Panc1 (cell line): ENCODE results near the gene GPRIN1. TPM values are rescaled to one million over a fixed set of nuclear protein-coding genes. Genes with fewer than 3 reads are reported as not detected.

Experiments used
- ATAC-seq: fragments of 200-7000 bp; cut with Tn5 transposase; 2 replicates; pipeline ENCODE4 v1.9.1; 2020; ENCODE audit warnings: mild to moderate bottlenecking, moderate library complexity
- BruUV-seq: library from RNA; stranded (reverse); fragments of 400-500 nt; replicated peaks from 2 replicates; lab custom pipeline; 2021; lab: Mats Ljungman, UMichigan
- CTCF ChIA-PET: fragments of 300-600 bp; sonication (Branson Sonifier 250); formaldehyde crosslinking; loops from one replicate; lab custom pipeline; 2022; ENCODE audit warnings: antibody characterized with exemption; lab: Charles Lee
- POLR2A ChIA-PET: fragments of 300-600 bp; sonication (Branson Sonifier 250); formaldehyde crosslinking; loops from one replicate; lab custom pipeline; 2022; ENCODE audit warnings: antibody characterized with exemption; lab: Charles Lee
- DNase-seq: peaks from one replicate; pipeline ENCODE4 v3.0.0-alpha.2; 2010; ENCODE audit warnings: low read depth, low spot score
- H3K27ac ChIP-seq: 2 replicates; pipeline ENCODE4 v1.5.1; 2011; ENCODE audit warnings: mild to moderate bottlenecking, low read length, inconsistent platforms
- H3K27me3 ChIP-seq: fragments of 200-500 bp; sonication (Bioruptor generic); 2 replicates; pipeline ENCODE4 v1.6.0; 2014; ENCODE audit warnings: low read length, inconsistent platforms; ENCODE audit not compliant: control insufficient read depth, insufficient read depth
- H3K36me3 ChIP-seq: fragments of 200-500 bp; sonication (Bioruptor generic); 2 replicates; pipeline ENCODE4 v1.5.1; 2014; ENCODE audit warnings: inconsistent platforms, mild to moderate bottlenecking, low read length, moderate library complexity; ENCODE audit not compliant: control insufficient read depth, insufficient read depth
- H3K4me1 ChIP-seq: 2 replicates; pipeline ENCODE4 v1.5.1; 2011; ENCODE audit warnings: inconsistent platforms, mild to moderate bottlenecking, low read length, moderate library complexity; ENCODE audit not compliant: control insufficient read depth, insufficient read depth
- H3K4me3 ChIP-seq, 2 experiments: 2 replicates each; pipeline ENCODE4 v1.5.1; 2011 to 2012; ENCODE audit warnings: low read depth in 2 of 2, low read length in 2 of 2, mild to moderate bottlenecking in 2 of 2, inconsistent platforms in 1 of 2, moderate library complexity in 1 of 2
- H3K9me3 ChIP-seq: fragments of 200-500 bp; sonication (Bioruptor generic); 2 replicates; pipeline ENCODE4 v1.5.1; 2014; ENCODE audit warnings: low read depth, mild to moderate bottlenecking, inconsistent platforms, low read length, moderate library complexity; ENCODE audit not compliant: control insufficient read depth, insufficient read depth
- CTCF ChIP-seq: fragments of 450-650 bp; IDR thresholded peaks from 2 replicates; pipeline ENCODE4 v1.5.1; 2017; ENCODE audit warnings: mild to moderate bottlenecking
- POLR2AphosphoS5 ChIP-seq: IDR thresholded peaks from 2 replicates; pipeline ENCODE4 v1.6.1; 2012; ENCODE audit warnings: mild to moderate bottlenecking, low read depth, low read length, moderate library complexity
- REST ChIP-seq, 2 experiments: IDR thresholded peaks; 2 replicates each; pipeline ENCODE4 v1.6.1; 2011 to 2012; ENCODE audit warnings: low read depth in 2 of 2, control low read depth in 1 of 2, low read length in 1 of 2, mild to moderate bottlenecking in 1 of 2, moderate library complexity in 1 of 2; ENCODE audit not compliant: insufficient read depth in 1 of 2
- SIN3A ChIP-seq: IDR thresholded peaks from 2 replicates; pipeline ENCODE4 v1.6.1; 2012; ENCODE audit warnings: low read depth, mild to moderate bottlenecking, low read length, moderate library complexity, borderline replicate concordance; ENCODE audit not compliant: insufficient read depth
- TCF7L2 ChIP-seq: IDR thresholded peaks from 2 replicates; pipeline ENCODE4 v1.6.1; 2011; ENCODE audit warnings: mild to moderate bottlenecking, low read depth, low read length, inconsistent platforms
- in situ Hi-C: cut with HindIII; loops from 2 replicates; pipeline ENCODE4 v1.10.0; 2016; ENCODE audit warnings: low sequenced_read_pairs, low pct_unique_long_range_greater_than_20kb
- intact Hi-C: fragments of 100-400 bp; cut with micrococcal nuclease; formaldehyde crosslinking; loops from one replicate; pipeline ENCODE4 v1.10.0; 2022; ENCODE audit not compliant: unreplicated experiment
- total RNA-seq: library from RNA; stranded (reverse); gene quantifications from one replicate; pipeline ENCODE4 v1.2.1, GENCODE V29; 2021; ENCODE audit not compliant: unreplicated experiment

The GPRIN1 gene
- total RNA-seq, 1 experiment from 2014 or later: 18.9 TPM

- H3K36me3 ChIP-seq: no peaks in the 10 kb centered on the region
- DNase-seq: no peak
- H3K4me1 ChIP-seq: no peaks in the 10 kb centered on the region
- ATAC-seq: no peak
- CTCF ChIA-PET: no interaction called here
- POLR2A ChIA-PET: no interaction called here
- no TSS peak for BruUV-seq
- H3K4me3 ChIP-seq: no peak overlapping the region
- no peaks in the 10 kb centered on the region for H3K27me3 ChIP-seq
- in situ Hi-C loops: no loop called here
- TF ChIP-seq REST (IDR thresholded peaks at IDR 0.05; ENCODE audit: insufficient read depth in 1 of 2, low read depth in 2 of 2, low read length in 1 of 2) (no peak), POLR2AphosphoS5 (no peak), SIN3A (no peak), TCF7L2 (no peak)
- intact Hi-C loops: no loop called here
- H3K27ac ChIP-seq: no peak overlapping the region
- H3K9me3 ChIP-seq: no peaks in the 10 kb centered on the region
These were observed 50.3 kb downstream of the GPRIN1 start for GRCh38 chr5:176559683-176560082.

- H3K4me1 ChIP-seq: peaks cover 12% of the 10 kb centered on the region
- H3K4me3 ChIP-seq: no peak overlapping the region
- H3K27me3 ChIP-seq: no peaks in the 10 kb centered on the region
- intact Hi-C loops (no loop called here), in situ Hi-C loops (no loop called here)
- POLR2A ChIA-PET: interaction anchor here (0.6 kb wide), 2 partner anchors 8 to 110 kb away, joined by 3 to 4 read pairs; partner anchors contain the start of gene FAF2
- TF ChIP-seq CTCF (no peak), TCF7L2 (no peak), SIN3A (no peak), POLR2AphosphoS5 (no peak), REST (IDR thresholded peaks at IDR 0.05; ENCODE audit: insufficient read depth in 1 of 2, low read depth in 2 of 2, low read length in 1 of 2) (no peak)
- DNase-seq (no peak), ATAC-seq (no peak)
- H3K27ac ChIP-seq: no peak overlapping the region
- H3K36me3 ChIP-seq: no peaks in the 10 kb centered on the region
- no peaks in the 10 kb centered on the region for H3K9me3 ChIP-seq
- no TSS peak for BruUV-seq
- CTCF ChIA-PET: no interaction called here
These were observed 52.1 kb downstream of the GPRIN1 start for GRCh38 chr5:176557846-176558245.
